Heart right ventricle (tissue), 16 donors: ENCODE results near the gene YKT6. TPM values are rescaled to one million over a fixed set of nuclear protein-coding genes. Genes with fewer than 3 reads are reported as not detected.
A peak's percentile ranks its signal among the peaks of the same experiment; 100 is the strongest.

ENCODE experiments used
- ATAC-seq, 8 donors: fragments of 200-7000 bp; cut with Tn5 transposase; one replicate each; pipeline ENCODE4 v1.9.1; 2020; ENCODE audit warnings: mild to moderate bottlenecking in 8 of 8, moderate library complexity in 8 of 8, moderate number of reproducible peaks in 1 of 8
- DNase-seq, 2 donors: peaks; one replicate each; pipeline ENCODE4 v3.0.0-alpha.2; 2020
- H3K27ac ChIP-seq, 10 donors: fragments of 200-600 bp; sonication (generic) in 2 of 10; one replicate each; pipeline versions ENCODE4 v1.5.0 to v1.8.0; 2020 to 2022; ENCODE audit warnings: mild to moderate bottlenecking in 3 of 10
- H3K27me3 ChIP-seq, 7 donors: fragments of 200-600 bp; one replicate each; pipeline ENCODE4 v1.8.0; 2021 to 2022; ENCODE audit warnings: mild to moderate bottlenecking in 2 of 7
- H3K36me3 ChIP-seq, 9 donors: fragments of 200-600 bp; sonication (generic) in 1 of 9; one replicate each; pipeline versions ENCODE4 v1.5.0 to v1.8.0; 2020 to 2022; ENCODE audit warnings: mild to moderate bottlenecking in 2 of 9
- H3K4me1 ChIP-seq, 9 donors: fragments of 200-600 bp; sonication (generic) in 1 of 9; one replicate each; pipeline versions ENCODE4 v1.5.0 to v1.8.0; 2020 to 2022; ENCODE audit warnings: mild to moderate bottlenecking in 4 of 9
- H3K4me3 ChIP-seq, 10 donors: fragments of 200-600 bp; sonication (generic) in 2 of 10; one replicate each; pipeline versions ENCODE4 v1.5.0 to v1.8.0; 2020 to 2022; ENCODE audit warnings: mild to moderate bottlenecking in 7 of 10, moderate library complexity in 2 of 10
- H3K9me3 ChIP-seq, 11 donors: fragments of 200-600 bp in 10 of 11; sonication (generic) in 2 of 11; one replicate each; pipeline versions ENCODE4 v1.5.0 to v1.8.0; 2013 to 2022; ENCODE audit warnings: mild to moderate bottlenecking in 2 of 11, control low read depth in 1 of 11, moderate library complexity in 1 of 11
- WGBS, 2 donors: extraction: QIAGEN DNeasy Blood & Tissue Kit; methylation state at CpG; one replicate each; pipeline ENCODE4 v1.1.7; 2013; ENCODE audit warnings: inconsistent platforms in 1 of 2; 5-methylcytosine and 5-hydroxymethylcytosine counted together
- intact Hi-C, 10 donors: fragments of 100-400 bp; cut with DNase I; formaldehyde crosslinking; loops; one replicate each; pipeline versions ENCODE4 v1.11.1 to v1.14.2; 2022
- polyA plus RNA-seq, 2 donors: library from polyadenylated mRNA; stranded (reverse); fragments of 200-250 nt; gene quantifications; one replicate each; pipeline ENCODE4 v1.2.3, GENCODE V29; 2013
- total RNA-seq, 10 donors: library from RNA; stranded (reverse); fragmentation: NEBNext Ultra II Directional in 3 of 10; extraction: Animal tissue kit (Norgen Biotek cat#: 25700) in 3 of 10; gene quantifications; one replicate each; pipeline versions ENCODE4 v1.2.1 to v1.2.4, GENCODE V29; 2021 to 2023
- TF ChIP-seq, protein P1 (sequence below), 9 donors: fragments of 200-600 bp; sonication (generic) in 2 of 9; IDR thresholded peaks; one replicate each; pipeline versions ENCODE4 v1.5.0 to v1.8.0; 2021 to 2022; ENCODE audit warnings: antibody characterized with exemption in 9 of 9, mild to moderate bottlenecking in 5 of 9, moderate library complexity in 1 of 9
- donor health status: Arrhythmogenic right ventricular cardiomyopathy.
- donor health status: ischemic (EF 13 %, LVEDD 7.1; RV severe dilation, severe dysfunction).
- donor health status: healthy with polysubstance abuse.
- donor health status: DM: no; HTN: yes; CAD: no.
- donor health status: DM: no; HTN: no; CAD: no.
- donor health status: ischemic (EF 25% LVEDD 6.9; RV normal size, moderate dysfunction).
- donor health status: ischemic (EF 25% LVEDD 5.7; RV mildly dilated, moderate dysfunction).
- donor health status: healthy.
- donor health status: DM: yes; HTN: yes; CAD: no.
- donor health status: Ischemic cardiomyopathy.
- donor health status: ischemic (EF 35%, LVEDD 5.7; RV mildly dilated, moderate dysfunction).
- donor health status: nonischemic (EF 11% LVEDD 7.7; RV severe dilation, severe dysfunction).
- donor health status: DM: yes; HTN: yes; CAD: no.
- donor health status: PGD.
- donor health status: ischemic (EF 29% LVEDD 5.4; RV normal size, mild dysfunction).
- donor health status: nonischemic (EF 23%, LVEDD 6.1; RV moderate dilation, normal function).

YKT6 gene
- total and polyA plus RNA-seq, 12 donors = 27.7 to 79.6 (median 47.7) TPM

DNA sequence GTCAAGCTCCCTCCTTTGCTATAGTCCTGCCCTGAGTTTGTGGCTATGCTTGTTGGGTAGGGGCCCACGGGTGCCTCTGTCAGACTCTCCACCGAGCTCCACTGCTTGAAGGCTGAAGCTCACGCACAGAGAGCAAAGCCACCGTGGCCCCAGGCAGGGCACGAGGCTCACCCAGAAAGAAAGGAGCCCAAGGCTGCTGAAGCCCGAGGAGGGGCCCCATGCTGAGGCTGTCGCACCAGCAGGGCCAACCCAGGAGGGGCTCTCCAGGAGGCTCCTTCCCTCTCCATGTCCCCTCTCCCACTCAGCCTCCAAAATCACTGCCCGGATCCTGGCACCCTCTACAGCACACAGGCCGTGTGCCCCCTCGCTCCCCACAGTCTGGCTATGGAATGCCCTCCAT, 50.5 kb downstream of the YKT6 start:
- no peak overlapping the region for H3K27ac ChIP-seq
- no peaks in the 10 kb centered on the region for H3K27me3 ChIP-seq
- TF ChIP-seq, protein P1, sequence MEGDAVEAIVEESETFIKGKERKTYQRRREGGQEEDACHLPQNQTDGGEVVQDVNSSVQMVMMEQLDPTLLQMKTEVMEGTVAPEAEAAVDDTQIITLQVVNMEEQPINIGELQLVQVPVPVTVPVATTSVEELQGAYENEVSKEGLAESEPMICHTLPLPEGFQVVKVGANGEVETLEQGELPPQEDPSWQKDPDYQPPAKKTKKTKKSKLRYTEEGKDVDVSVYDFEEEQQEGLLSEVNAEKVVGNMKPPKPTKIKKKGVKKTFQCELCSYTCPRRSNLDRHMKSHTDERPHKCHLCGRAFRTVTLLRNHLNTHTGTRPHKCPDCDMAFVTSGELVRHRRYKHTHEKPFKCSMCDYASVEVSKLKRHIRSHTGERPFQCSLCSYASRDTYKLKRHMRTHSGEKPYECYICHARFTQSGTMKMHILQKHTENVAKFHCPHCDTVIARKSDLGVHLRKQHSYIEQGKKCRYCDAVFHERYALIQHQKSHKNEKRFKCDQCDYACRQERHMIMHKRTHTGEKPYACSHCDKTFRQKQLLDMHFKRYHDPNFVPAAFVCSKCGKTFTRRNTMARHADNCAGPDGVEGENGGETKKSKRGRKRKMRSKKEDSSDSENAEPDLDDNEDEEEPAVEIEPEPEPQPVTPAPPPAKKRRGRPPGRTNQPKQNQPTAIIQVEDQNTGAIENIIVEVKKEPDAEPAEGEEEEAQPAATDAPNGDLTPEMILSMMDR (IDR thresholded peaks at IDR 0.05) = no peak
- peaks cover 0 to 14% (median 9%) of the 10 kb centered on the region in 9 donors for H3K4me1 ChIP-seq
- WGBS, 2 donors = 91 to 96% methylated on average over 10 of the region's 10 CpGs
- DNase-seq (no peak), ATAC-seq (no peak)
- intact Hi-C loops = no loop called here
- no peaks in the 10 kb centered on the region for H3K36me3 ChIP-seq
- no peak overlapping the region for H3K4me3 ChIP-seq
- H3K9me3 ChIP-seq = no peaks in the 10 kb centered on the region

GRCh38 chr7:44251881-44252280, 51.1 kb downstream of the YKT6 start:
- DNase-seq (no peak), ATAC-seq (no peak)
- intact Hi-C loops = no loop called here
- Histone ChIP-seq H3K4me3 (no peak overlapping the region), H3K36me3 (no peaks in the 10 kb centered on the region), H3K9me3 (no peaks in the 10 kb centered on the region), H3K27ac (no peak overlapping the region), H3K27me3 (no peaks in the 10 kb centered on the region), H3K4me1 (peaks cover 1 to 20% (median 15%) of the 10 kb centered on the region in 9 donors)
- WGBS, 2 donors = 93% methylated on average over 11 to 12 of the region's 12 CpGs
- TF ChIP-seq, protein P1 (IDR thresholded peaks at IDR 0.05) = no peak

- intact Hi-C loops = loop anchor here in 3 of 10 donors (5.0 kb wide), 2 partner anchors 36 to 66 kb away; no protein-coding TSS in a partner anchor
Observed at GRCh38 chr7:44256459-44256858, 55.7 kb downstream of the YKT6 start.

GRCh38 chr7:44257213-44257612, 56.4 kb downstream of the YKT6 start:
- DNase-seq = no peak

More at GRCh38 chr7:44256459-44256858, 55.7 kb downstream of the YKT6 start:
- Histone ChIP-seq H3K4me3 (no peak overlapping the region), H3K27ac (peak overlapping the region; percentile 71 to 98 (median 90)), H3K4me1 (peaks cover 36 to 66% (median 56%) of the 10 kb centered on the region in 9 donors), H3K27me3 (no peaks in the 10 kb centered on the region), H3K36me3 (no peaks in the 10 kb centered on the region), H3K9me3 (no peaks in the 10 kb centered on the region)
- DNase-seq (no peak), ATAC-seq (peak in 5 of 8 donors; percentile 13 to 44 (median 32))
- TF ChIP-seq, protein P1 (IDR thresholded peaks at IDR 0.05) = no peak
- 62 to 70% methylated on average over 5 of the region's 5 CpGs for WGBS, 2 donors

More at GRCh38 chr7:44257213-44257612, 56.4 kb downstream of the YKT6 start:
- no peak overlapping the region for H3K4me3 ChIP-seq
- intact Hi-C loops = loop anchor here in 3 of 10 donors (5.0 kb wide), 2 partner anchors 35 to 65 kb away; no protein-coding TSS in a partner anchor
- no peak for ATAC-seq
- peak overlapping the region; percentile 71 to 98 (median 90) for H3K27ac ChIP-seq
- peaks cover 36 to 73% (median 62%) of the 10 kb centered on the region in 9 donors for H3K4me1 ChIP-seq
- H3K9me3 ChIP-seq = no peaks in the 10 kb centered on the region
- TF ChIP-seq, protein P1 (IDR thresholded peaks at IDR 0.05) = peak in 1 of 9 donors; percentile 7
- no peaks in the 10 kb centered on the region for H3K27me3 ChIP-seq
- H3K36me3 ChIP-seq = no peaks in the 10 kb centered on the region
- WGBS, 2 donors = 87 to 92% methylated on average over 6 of the region's 6 CpGs
